HEK293T (cell line): ENCODE data around the gene ZNF66.

Source experiments
- BHLHE40 ChIP-seq: fragments of 450-650 bp; IDR thresholded peaks from 2 replicates; pipeline ENCODE4 v1.6.1; 2016; ENCODE audit warnings: mild to moderate bottlenecking, moderate library complexity, borderline replicate concordance
- FOXK2 ChIP-seq: fragments of 450-650 bp; IDR thresholded peaks from 2 replicates; pipeline ENCODE4 v1.6.1; 2016; ENCODE audit warnings: mild to moderate bottlenecking
- FOXM1 ChIP-seq: fragments of 450-650 bp; IDR thresholded peaks from 2 replicates; pipeline ENCODE4 v1.6.1; 2017; ENCODE audit warnings: mild to moderate bottlenecking, borderline replicate concordance
- HDGF ChIP-seq: fragments of 450-650 bp; IDR thresholded peaks from 2 replicates; pipeline ENCODE4 v1.6.1; 2017; ENCODE audit warnings: antibody characterized with exemption, borderline replicate concordance
- PKNOX1 ChIP-seq: fragments of 450-650 bp; IDR thresholded peaks from 2 replicates; pipeline ENCODE4 v1.6.1; 2016
- SP1 ChIP-seq: fragments of 450-650 bp; IDR thresholded peaks from 2 replicates; pipeline ENCODE4 v1.6.1; 2017
- SUZ12 ChIP-seq: fragments of 450-650 bp; IDR thresholded peaks from 2 replicates; pipeline ENCODE4 v1.6.1; 2016; ENCODE audit warnings: mild to moderate bottlenecking

GRCh38 chr19:20776083-20777076, at the start of gene ZNF66:
- TF ChIP-seq SP1 (no peak), FOXM1 (no peak), PKNOX1 (peak; percentile 97), FOXK2 (no peak), HDGF (no peak), SUZ12 (no peak), BHLHE40 (no peak)
